Neural progenitor cell (in vitro differentiated cells): ENCODE data around the gene PLA2R1.

Experiments used
- CTCF ChIP-seq: fragments of 200-600 bp; sonication (generic); IDR thresholded peaks from 2 replicates; pipeline ENCODE4 v1.5.1; 2017; ENCODE audit warnings: antibody characterized with exemption, mild to moderate bottlenecking
- EZH2 ChIP-seq: fragments of 200-600 bp; sonication (generic); IDR thresholded peaks from 2 replicates; pipeline ENCODE4 v1.6.1; 2017; ENCODE audit warnings: antibody characterized with exemption, mild to moderate bottlenecking, moderate library complexity

- TF ChIP-seq EZH2, result no peak
- peak; percentile 26 for TF ChIP-seq CTCF
Measured at GRCh38 chr2:160085662-160086061, 23.2 kb upstream of the PLA2R1 start.
